SK-N-SH (cell line): ENCODE data around the gene PCNT. TPM values are rescaled to one million over a fixed set of nuclear protein-coding genes. Genes with fewer than 3 reads are reported as not detected.
"Not testable (repeated sequence)": the region's sequence is repeated elsewhere in the genome, so short reads cannot be mapped to it uniquely, and the experiment has no call there.

Experiments
- CTCF ChIA-PET: fragments of 300-600, 350-600 bp; formaldehyde crosslinking; extraction: SDS; loops from one replicate; lab custom pipeline; 2021; lab: Yijun Ruan, JAX
- POLR2A ChIA-PET: fragments of 350-600 bp; sonication (Branson Sonifier 250); formaldehyde crosslinking; extraction: SDS; loops from one replicate; lab custom pipeline; 2020; ENCODE audit warnings: antibody characterized with exemption, inconsistent platforms; lab: Yijun Ruan, JAX
- DNase-seq: peaks from one replicate; pipeline ENCODE4 v3.0.0; 2012
- H2AFZ ChIP-seq: fragments of 200-600 bp; sonication (generic); 2 replicates; pipeline ENCODE4 v1.8.1; 2016; ENCODE audit warnings: antibody characterized with exemption, mild to moderate bottlenecking, low read depth
- H3F3A ChIP-seq: fragments of 200-600 bp; sonication (generic); replicated peaks from 2 replicates; pipeline ENCODE3; 2016; ENCODE audit warnings: antibody characterized with exemption, mild to moderate bottlenecking; ENCODE audit not compliant: insufficient read depth
- H3K27ac ChIP-seq, 2 experiments: fragments of 200-500 bp in 1 of 2; fragments of 200-600 bp in 1 of 2; sonication (Bioruptor generic) in 1 of 2; sonication (generic), shearing (Covaris generic) in 1 of 2; 2 replicates each; pipeline versions ENCODE4 v1.5.1 to v1.6.1; 2014 to 2016; ENCODE audit warnings: low read depth in 2 of 2, inconsistent platforms in 1 of 2, low read length in 1 of 2, mild to moderate bottlenecking in 1 of 2, mixed read lengths in 1 of 2
- H3K27me3 ChIP-seq: fragments of 200-600 bp; sonication (generic), shearing (Covaris generic); 2 replicates; pipeline ENCODE4 v1.6.1; 2016; ENCODE audit warnings: mixed run types; ENCODE audit not compliant: insufficient read depth
- H3K36me3 ChIP-seq, 2 experiments: fragments of 200-500 bp in 1 of 2; fragments of 200-600 bp in 1 of 2; sonication (Bioruptor generic) in 1 of 2; sonication (generic) in 1 of 2; replicated peaks in 1 of 2; 2 replicates each; pipeline versions ENCODE3 to v1.5.1; 2014 to 2016; ENCODE audit warnings: low read length in 1 of 2, mild to moderate bottlenecking in 1 of 2; ENCODE audit not compliant: insufficient read depth in 2 of 2, control insufficient read depth in 1 of 2
- H3K4me1 ChIP-seq, 2 experiments: fragments of 200-500 bp in 1 of 2; fragments of 200-600 bp in 1 of 2; sonication (Bioruptor generic) in 1 of 2; sonication (generic), shearing (Covaris generic) in 1 of 2; 2 replicates each; pipeline versions ENCODE4 v1.5.1 to v1.6.1; 2014 to 2016; ENCODE audit warnings: low read depth in 1 of 2, low read length in 1 of 2, mixed run types in 1 of 2; ENCODE audit not compliant: insufficient read depth in 2 of 2, control insufficient read depth in 1 of 2
- H3K4me2 ChIP-seq: fragments of 200-600 bp; sonication (generic), shearing (Covaris generic); 2 replicates; pipeline ENCODE4 v1.6.1; 2017; ENCODE audit warnings: mixed run types
- H3K4me3 ChIP-seq, 2 experiments: fragments of 200-500 bp in 1 of 2; fragments of 200-600 bp in 1 of 2; sonication (Bioruptor generic) in 1 of 2; sonication (generic), shearing (Covaris generic) in 1 of 2; 2 replicates each; pipeline versions ENCODE4 v1.5.1 to v1.8.1; 2014 to 2016; ENCODE audit warnings: low read depth in 2 of 2, inconsistent platforms in 1 of 2, low read length in 1 of 2, mild to moderate bottlenecking in 1 of 2, mixed read lengths in 1 of 2, moderate library complexity in 1 of 2
- H3K79me2 ChIP-seq: fragments of 200-600 bp; sonication (generic); 2 replicates; pipeline ENCODE4 v1.8.1; 2017; ENCODE audit warnings: mild to moderate bottlenecking; ENCODE audit not compliant: insufficient read depth
- H3K9ac ChIP-seq: fragments of 200-600 bp; sonication (generic); 2 replicates; pipeline ENCODE4 v1.6.1; 2017; ENCODE audit warnings: mixed run types
- H3K9me2 ChIP-seq: fragments of 200-600 bp; sonication (generic); 2 replicates; pipeline ENCODE4 v1.6.1; 2017; ENCODE audit warnings: mixed run types
- H3K9me3 ChIP-seq: fragments of 200-600 bp; sonication (generic); 2 replicates; pipeline ENCODE4 v1.6.1; 2017; ENCODE audit warnings: mixed run types, mild to moderate bottlenecking, moderate library complexity
- H4K20me1 ChIP-seq: fragments of 200-600 bp; sonication (generic); 2 replicates; pipeline ENCODE4 v1.6.1; 2017; ENCODE audit warnings: mild to moderate bottlenecking, mixed run types; ENCODE audit not compliant: insufficient read depth
- CTCF ChIP-seq: fragments of 200-600 bp; sonication (generic); IDR thresholded peaks from 2 replicates; pipeline ENCODE4 v1.6.1; 2017; ENCODE audit warnings: antibody characterized with exemption, mild to moderate bottlenecking, moderate library complexity
- ELF1 ChIP-seq: IDR thresholded peaks from 2 replicates; pipeline ENCODE4 v1.4.0; 2012
- EP300 ChIP-seq, 2 experiments: IDR thresholded peaks; 2 replicates each; pipeline versions ENCODE4 v1.4.0 to v1.6.1; 2012; ENCODE audit warnings: borderline replicate concordance in 1 of 2, low read depth in 1 of 2, low read length in 1 of 2
- EZH2phosphoT487 ChIP-seq: fragments of 200-600 bp; sonication (generic); IDR thresholded peaks from 2 replicates; pipeline ENCODE4 v1.6.1; 2017; ENCODE audit warnings: low read depth, mixed run types, mild to moderate bottlenecking, antibody characterized with exemption, moderate library complexity, borderline replicate concordance
- FOSL2 ChIP-seq: IDR thresholded peaks from 2 replicates; pipeline ENCODE4 v1.4.0; 2012; ENCODE audit warnings: low read depth, mild to moderate bottlenecking, moderate library complexity, borderline replicate concordance
- GATA2 ChIP-seq: sonication (generic); formaldehyde crosslinking; IDR thresholded peaks from 2 replicates; pipeline ENCODE4 v1.5.0; 2020; ENCODE audit warnings: mild to moderate bottlenecking, missing genetic modification reagents
- JUND ChIP-seq: IDR thresholded peaks from 2 replicates; pipeline ENCODE4 v1.4.0; 2012
- MEF2A ChIP-seq: IDR thresholded peaks from 2 replicates; pipeline ENCODE4 v1.4.0; 2012; ENCODE audit warnings: low read depth, borderline replicate concordance
- MXI1 ChIP-seq: IDR thresholded peaks from 2 replicates; pipeline ENCODE4 v1.6.1; 2012; ENCODE audit warnings: mild to moderate bottlenecking, low read depth, low read length, improper control_type of control experiment
- NFIC ChIP-seq: IDR thresholded peaks from 2 replicates; pipeline ENCODE4 v1.4.0; 2012; ENCODE audit warnings: borderline replicate concordance
- NRF1 ChIP-seq: IDR thresholded peaks from 2 replicates; pipeline ENCODE4 v1.6.1; 2012; ENCODE audit warnings: low read depth, mild to moderate bottlenecking, low read length
- RCOR1 ChIP-seq: fragments of 150-350 bp; IDR thresholded peaks from 2 replicates; pipeline ENCODE4 v1.6.1; 2017; ENCODE audit warnings: antibody characterized with exemption, low read length
- RXRA ChIP-seq: IDR thresholded peaks from 2 replicates; pipeline ENCODE4 v1.4.0; 2012; ENCODE audit warnings: low read depth, mild to moderate bottlenecking, borderline replicate concordance
- TEAD4 ChIP-seq: IDR thresholded peaks from 2 replicates; pipeline ENCODE4 v1.4.0; 2012; ENCODE audit warnings: mild to moderate bottlenecking, borderline replicate concordance; ENCODE audit not compliant: insufficient read depth
- USF2 ChIP-seq: fragments of 150-350 bp; IDR thresholded peaks from 2 replicates; pipeline ENCODE4 v1.6.1; 2017; ENCODE audit warnings: antibody characterized with exemption, low read length, low read depth, borderline replicate concordance
- YY1 ChIP-seq: IDR thresholded peaks from 2 replicates; pipeline ENCODE4 v1.4.0; 2012; ENCODE audit warnings: low read depth, mild to moderate bottlenecking
- WGBS: methylation state at CpG from one replicate; pipeline ENCODE4 v1.1.6; 2017; ENCODE audit warnings: low lambda C conversion rate; 5-methylcytosine and 5-hydroxymethylcytosine counted together
- polyA plus RNA-seq, 3 experiments: library from polyadenylated mRNA; depleted of rRNA; stranded (reverse); fragments of >200 nt; gene quantifications; 2 replicates each; pipeline ENCODE4 v1.2.3, GENCODE V29; 2012

The PCNT gene
- polyA plus RNA-seq, 1 of the 3 experiments (the other 2 are of a cell fraction): 15.7 TPM

GRCh38 chr21:46448108-46448507, 124.2 kb downstream of the PCNT start:
- H3K79me2 ChIP-seq: peaks cover 43% of the 10 kb centered on the region; the same call in 1 of the 2 replicates
- H3K27ac ChIP-seq: no peak overlapping the region
- 99% methylated on average over 5 of the region's 5 CpGs for whole genome bisulfite sequencing
- H3F3A ChIP-seq: peaks cover 9% of the 10 kb centered on the region
- H3K4me1 ChIP-seq: no peaks in the 10 kb centered on the region
- H3K9me2 ChIP-seq: no peaks in the 10 kb centered on the region
- H4K20me1 ChIP-seq: no peaks in the 10 kb centered on the region
- no peaks in the 10 kb centered on the region for H3K9me3 ChIP-seq
- ChIA-PET CTCF (no interaction called here), POLR2A (no interaction called here)
- peaks cover 11 to 22% of the 10 kb centered on the region in 2 experiments for H3K36me3 ChIP-seq
- no peak overlapping the region for H3K4me3 ChIP-seq
- DNase-seq: no peak
- no peaks in the 10 kb centered on the region for H3K27me3 ChIP-seq
- no peak for TF ChIP-seq FOSL2
- no peak for TF ChIP-seq NFIC
- TF ChIP-seq MEF2A: no peak
- no peak for TF ChIP-seq GATA2 (CRISPR knock-in tag)
- TF ChIP-seq CTCF: no peak
- TF ChIP-seq EP300 (IDR thresholded peaks at IDR 0.05; ENCODE audit: borderline replicate concordance in 1 of 2, low read depth in 1 of 2, low read length in 1 of 2): no peak
- TF ChIP-seq JUND: no peak
- no peak for TF ChIP-seq MXI1
- TF ChIP-seq NRF1: no peak
- no peak for TF ChIP-seq RCOR1
- TF ChIP-seq USF2: no peak
- TF ChIP-seq TEAD4: no peak
- no peak for TF ChIP-seq YY1
- no peak for TF ChIP-seq ELF1
- no peak for TF ChIP-seq RXRA
- no peak for TF ChIP-seq EZH2phosphoT487
- no peak overlapping the region for H2AFZ ChIP-seq
- H3K9ac ChIP-seq: no peak overlapping the region
- no peak overlapping the region for H3K4me2 ChIP-seq

GRCh38 chr21:46448855-46449254, 124.9 kb downstream of the PCNT start:
- H3K4me3 ChIP-seq, H4K20me1 ChIP-seq, H3F3A ChIP-seq, H3K4me2 ChIP-seq, H3K9ac ChIP-seq, H3K9me3 ChIP-seq, CTCF ChIA-PET, DNase-seq, H3K9me2 ChIP-seq, POLR2A ChIA-PET, H2AFZ ChIP-seq, H3K27ac ChIP-seq, H3K4me1 ChIP-seq, H3K27me3 ChIP-seq: not testable (repeated sequence)
- 98% methylated on average over 6 of the region's 6 CpGs for WGBS
- peaks cover 11 to 16% of the 10 kb centered on the region in 2 experiments for H3K36me3 ChIP-seq
- H3K79me2 ChIP-seq: peaks cover 48% of the 10 kb centered on the region; the same call in 1 of the 2 replicates
